Measurements from ENCODE around the gene KRT86. TPM values are rescaled to one million over a fixed set of nuclear protein-coding genes. Genes with fewer than 3 reads are reported as not detected.

The KRT86 gene
- total and polyA plus RNA-seq, 2 of the 13 experiments (the other 11 are each of a cell fraction or from before 2014, with no cell fraction given): not detected

DNA sequence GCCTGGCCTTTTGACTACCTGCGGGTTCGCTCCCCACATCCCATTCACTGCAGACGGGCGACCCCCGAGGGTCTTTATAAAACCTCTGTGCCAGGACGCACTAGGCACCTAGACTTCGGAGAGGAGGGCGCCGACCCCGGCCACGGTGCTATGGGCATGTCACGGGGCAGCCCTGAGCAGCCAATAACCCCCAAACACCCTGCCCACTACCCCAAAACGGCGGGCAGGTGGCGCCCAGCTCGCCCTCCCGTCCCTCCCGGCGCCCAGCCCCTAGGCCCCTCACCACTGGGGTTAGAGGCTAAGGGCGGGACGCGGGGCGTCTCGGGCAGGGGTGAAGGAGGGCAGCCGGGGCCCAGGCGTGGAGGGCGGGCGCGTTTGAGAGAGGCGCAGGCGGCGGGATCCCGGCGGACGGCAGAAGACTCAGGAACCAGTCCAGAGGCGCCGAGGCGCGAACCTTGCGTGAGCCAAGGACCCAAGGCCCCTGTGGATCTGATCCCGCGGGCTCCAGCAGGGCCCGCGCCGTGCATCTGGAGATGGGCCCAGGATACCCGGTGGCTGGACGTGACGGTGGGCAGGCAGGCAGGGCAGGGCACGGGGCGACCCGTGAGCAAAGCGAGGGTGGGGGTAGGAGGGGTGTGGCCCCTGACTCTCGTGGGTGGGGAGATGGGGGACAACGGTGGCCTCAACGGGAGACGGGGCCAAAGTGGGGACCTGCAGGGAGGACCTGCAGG, 81.8 kb downstream of the KRT86 start:
- POLR2A ChIA-PET: no interaction called here
- no TSS peak for BruUV-seq (replicated peaks)
- intact Hi-C loops (cut with micrococcal nuclease; ENCODE audit: unreplicated experiment): no loop called here
- peaks cover 0 to 8% of the 10 kb centered on the region in 2 experiments; a peak in 1 of 5 replicates for H3K27me3 ChIP-seq (ENCODE audit: control insufficient read depth in 1 of 2, insufficient read depth in 2 of 2, low read length in 2 of 2)
- no peaks in the 10 kb centered on the region for H4K20me1 ChIP-seq (ENCODE audit: insufficient read depth, low read length)
- WGBS (ENCODE audit: low lambda C conversion rate): 49% methylated on average over 41 of the region's 56 CpGs
- H3K9ac ChIP-seq (ENCODE audit: insufficient read depth, low read depth, low read length): no peak overlapping the region
- FAIRE-seq (no peak), ATAC-seq (no peak; the same call in 2 of the 3 replicates), DNase-seq (ENCODE audit: low spot score) (no peak)
- no peaks in the 10 kb centered on the region for H3K36me3 ChIP-seq (replicated peaks in 1 of 2; ENCODE audit: control insufficient read depth in 1 of 2, insufficient read depth in 2 of 2, low read length in 2 of 2)
- H3K9me3 ChIP-seq (ENCODE audit: low read length): no peaks in the 10 kb centered on the region
- H3K4me3 ChIP-seq (replicated peaks in 1 of 3; ENCODE audit: insufficient read depth in 1 of 3, low read depth in 2 of 3, low read length in 3 of 3): no peak overlapping the region
- H3K4me1 ChIP-seq (ENCODE audit: insufficient read depth, low read length): no peaks in the 10 kb centered on the region
- H3K4me2 ChIP-seq (ENCODE audit: low read depth, low read length): no peak overlapping the region
- no peak overlapping the region for H2AFZ ChIP-seq (ENCODE audit: low read length)
- no peak overlapping the region for H3K27ac ChIP-seq (ENCODE audit: extremely low read length, insufficient read depth, low read length)
- in situ Hi-C loops (cut with HindIII; ENCODE audit: extremely low pct_ligation_motif_present, low pct_unique_long_range_greater_than_20kb): no loop called here
- CTCF ChIA-PET (ENCODE audit: low intra/inter-chr PET ratio, low total read pairs): no interaction called here
- no peaks in the 10 kb centered on the region for H3K79me2 ChIP-seq (ENCODE audit: insufficient read depth, low read length)
- TF ChIP-seq ZNF30 (CRISPR knock-in tag; IDR thresholded peaks at IDR 0.05) (no peak), HHEX (CRISPR knock-in tag; IDR thresholded peaks at IDR 0.05) (no peak), KDM5A (IDR thresholded peaks at IDR 0.05; ENCODE audit: borderline replicate concordance, low read length) (no peak), EZH2 (conservative IDR thresholded peaks at IDR 0.05; ENCODE audit: low read depth, low read length) (no peak), MBNL3 (CRISPR knock-in tag; conservative IDR thresholded peaks at IDR 0.05) (no peak), KLF6 (CRISPR knock-in tag; IDR thresholded peaks at IDR 0.05) (no peak), SPEN (CRISPR knock-in tag; IDR thresholded peaks at IDR 0.05; ENCODE audit: low read depth) (no peak), ZSCAN25 (CRISPR knock-in tag; IDR thresholded peaks at IDR 0.05) (no peak), PRMT3 (CRISPR knock-in tag; IDR thresholded peaks at IDR 0.05; ENCODE audit: borderline replicate concordance, low read depth) (no peak), CBFB (CRISPR knock-in tag; IDR thresholded peaks at IDR 0.05) (no peak), ZBTB42 (CRISPR knock-in tag; IDR thresholded peaks at IDR 0.05) (no peak), MIER3 (CRISPR knock-in tag; IDR thresholded peaks at IDR 0.05; ENCODE audit: borderline replicate concordance) (no peak), HOXA5 (CRISPR knock-in tag; IDR thresholded peaks at IDR 0.05) (no peak)
- TF ChIP-seq, protein P1, sequence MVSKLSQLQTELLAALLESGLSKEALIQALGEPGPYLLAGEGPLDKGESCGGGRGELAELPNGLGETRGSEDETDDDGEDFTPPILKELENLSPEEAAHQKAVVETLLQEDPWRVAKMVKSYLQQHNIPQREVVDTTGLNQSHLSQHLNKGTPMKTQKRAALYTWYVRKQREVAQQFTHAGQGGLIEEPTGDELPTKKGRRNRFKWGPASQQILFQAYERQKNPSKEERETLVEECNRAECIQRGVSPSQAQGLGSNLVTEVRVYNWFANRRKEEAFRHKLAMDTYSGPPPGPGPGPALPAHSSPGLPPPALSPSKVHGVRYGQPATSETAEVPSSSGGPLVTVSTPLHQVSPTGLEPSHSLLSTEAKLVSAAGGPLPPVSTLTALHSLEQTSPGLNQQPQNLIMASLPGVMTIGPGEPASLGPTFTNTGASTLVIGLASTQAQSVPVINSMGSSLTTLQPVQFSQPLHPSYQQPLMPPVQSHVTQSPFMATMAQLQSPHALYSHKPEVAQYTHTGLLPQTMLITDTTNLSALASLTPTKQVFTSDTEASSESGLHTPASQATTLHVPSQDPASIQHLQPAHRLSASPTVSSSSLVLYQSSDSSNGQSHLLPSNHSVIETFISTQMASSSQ (IDR thresholded peaks at IDR 0.05; ENCODE audit: low read depth): no peak
- TF ChIP-seq, protein P1 (CRISPR knock-in tag; IDR thresholded peaks at IDR 0.05; ENCODE audit: borderline replicate concordance): no peak
- TF ChIP-seq, protein P2, sequence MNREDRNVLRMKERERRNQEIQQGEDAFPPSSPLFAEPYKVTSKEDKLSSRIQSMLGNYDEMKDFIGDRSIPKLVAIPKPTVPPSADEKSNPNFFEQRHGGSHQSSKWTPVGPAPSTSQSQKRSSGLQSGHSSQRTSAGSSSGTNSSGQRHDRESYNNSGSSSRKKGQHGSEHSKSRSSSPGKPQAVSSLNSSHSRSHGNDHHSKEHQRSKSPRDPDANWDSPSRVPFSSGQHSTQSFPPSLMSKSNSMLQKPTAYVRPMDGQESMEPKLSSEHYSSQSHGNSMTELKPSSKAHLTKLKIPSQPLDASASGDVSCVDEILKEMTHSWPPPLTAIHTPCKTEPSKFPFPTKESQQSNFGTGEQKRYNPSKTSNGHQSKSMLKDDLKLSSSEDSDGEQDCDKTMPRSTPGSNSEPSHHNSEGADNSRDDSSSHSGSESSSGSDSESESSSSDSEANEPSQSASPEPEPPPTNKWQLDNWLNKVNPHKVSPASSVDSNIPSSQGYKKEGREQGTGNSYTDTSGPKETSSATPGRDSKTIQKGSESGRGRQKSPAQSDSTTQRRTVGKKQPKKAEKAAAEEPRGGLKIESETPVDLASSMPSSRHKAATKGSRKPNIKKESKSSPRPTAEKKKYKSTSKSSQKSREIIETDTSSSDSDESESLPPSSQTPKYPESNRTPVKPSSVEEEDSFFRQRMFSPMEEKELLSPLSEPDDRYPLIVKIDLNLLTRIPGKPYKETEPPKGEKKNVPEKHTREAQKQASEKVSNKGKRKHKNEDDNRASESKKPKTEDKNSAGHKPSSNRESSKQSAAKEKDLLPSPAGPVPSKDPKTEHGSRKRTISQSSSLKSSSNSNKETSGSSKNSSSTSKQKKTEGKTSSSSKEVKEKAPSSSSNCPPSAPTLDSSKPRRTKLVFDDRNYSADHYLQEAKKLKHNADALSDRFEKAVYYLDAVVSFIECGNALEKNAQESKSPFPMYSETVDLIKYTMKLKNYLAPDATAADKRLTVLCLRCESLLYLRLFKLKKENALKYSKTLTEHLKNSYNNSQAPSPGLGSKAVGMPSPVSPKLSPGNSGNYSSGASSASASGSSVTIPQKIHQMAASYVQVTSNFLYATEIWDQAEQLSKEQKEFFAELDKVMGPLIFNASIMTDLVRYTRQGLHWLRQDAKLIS (CRISPR knock-in tag; IDR thresholded peaks at IDR 0.05): no peak
- TF ChIP-seq, protein P3, sequence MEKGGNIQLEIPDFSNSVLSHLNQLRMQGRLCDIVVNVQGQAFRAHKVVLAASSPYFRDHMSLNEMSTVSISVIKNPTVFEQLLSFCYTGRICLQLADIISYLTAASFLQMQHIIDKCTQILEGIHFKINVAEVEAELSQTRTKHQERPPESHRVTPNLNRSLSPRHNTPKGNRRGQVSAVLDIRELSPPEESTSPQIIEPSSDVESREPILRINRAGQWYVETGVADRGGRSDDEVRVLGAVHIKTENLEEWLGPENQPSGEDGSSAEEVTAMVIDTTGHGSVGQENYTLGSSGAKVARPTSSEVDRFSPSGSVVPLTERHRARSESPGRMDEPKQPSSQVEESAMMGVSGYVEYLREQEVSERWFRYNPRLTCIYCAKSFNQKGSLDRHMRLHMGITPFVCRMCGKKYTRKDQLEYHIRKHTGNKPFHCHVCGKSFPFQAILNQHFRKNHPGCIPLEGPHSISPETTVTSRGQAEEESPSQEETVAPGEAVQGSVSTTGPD (CRISPR knock-in tag; IDR thresholded peaks at IDR 0.05): no peak

Data from HepG2 (cell line).